Liver (tissue), 9 donors: ENCODE data around the gene ERC2. TPM values are rescaled to one million over a fixed set of nuclear protein-coding genes. Genes with fewer than 3 reads are reported as not detected.

Source experiments
- DNase-seq: peaks from one replicate; pipeline ENCODE4 v3.0.0-alpha.2; 2017; ENCODE audit warnings: low spot score
- H3K27ac ChIP-seq, 2 donors: one replicate each; pipeline ENCODE4 v1.7.0; 2013; ENCODE audit warnings: inconsistent platforms in 2 of 2, low read length in 2 of 2, control low read depth in 1 of 2, low read depth in 1 of 2, mild to moderate bottlenecking in 1 of 2
- H3K27me3 ChIP-seq, 4 donors: one replicate each; pipeline versions ENCODE4 v1.6.1 to v1.7.0; 2013; ENCODE audit warnings: low read length in 3 of 4, inconsistent platforms in 1 of 4, mild to moderate bottlenecking in 1 of 4, moderate library complexity in 1 of 4; ENCODE audit not compliant: control insufficient read depth in 4 of 4, insufficient read depth in 4 of 4
- H3K36me3 ChIP-seq, 4 donors: one replicate each; pipeline versions ENCODE4 v1.6.1 to v1.7.0; 2013; ENCODE audit warnings: low read length in 3 of 4, mild to moderate bottlenecking in 3 of 4, low read depth in 1 of 4, moderate library complexity in 1 of 4; ENCODE audit not compliant: control insufficient read depth in 4 of 4, insufficient read depth in 3 of 4
- H3K4me1 ChIP-seq, 4 donors: one replicate each; pipeline versions ENCODE4 v1.6.1 to v1.7.0; 2013; ENCODE audit warnings: low read length in 3 of 4, mild to moderate bottlenecking in 3 of 4, moderate library complexity in 1 of 4; ENCODE audit not compliant: control insufficient read depth in 4 of 4, insufficient read depth in 4 of 4
- H3K4me3 ChIP-seq, 3 donors: one replicate each; pipeline versions ENCODE4 v1.6.1 to v1.7.0; 2013; ENCODE audit warnings: low read length in 3 of 3, control low read depth in 1 of 3, low read depth in 1 of 3, mild to moderate bottlenecking in 1 of 3
- H3K9ac ChIP-seq, 2 donors: one replicate each; pipeline ENCODE4 v1.7.0; 2013; ENCODE audit warnings: low read length in 2 of 2, mild to moderate bottlenecking in 2 of 2, moderate library complexity in 2 of 2, control low read depth in 1 of 2, low read depth in 1 of 2
- H3K9me3 ChIP-seq, 4 donors: one replicate each; pipeline versions ENCODE4 v1.6.1 to v1.7.0; 2013; ENCODE audit warnings: low read length in 3 of 4; ENCODE audit not compliant: control insufficient read depth in 4 of 4
- CTCF ChIP-seq: fragments of 150-350 bp; IDR thresholded peaks from 2 replicates; pipeline ENCODE4 v1.5.1; 2017; ENCODE audit warnings: improper control_type of control experiment, low read depth, low read length; ENCODE audit not compliant: missing input control
- EGR1 ChIP-seq, 2 donors: IDR thresholded peaks; 2 replicates each; pipeline ENCODE4 v1.6.1; 2016 to 2018; ENCODE audit warnings: antibody characterized with exemption in 2 of 2, low read depth in 2 of 2
- FOXA1 ChIP-seq: IDR thresholded peaks from 2 replicates; pipeline ENCODE4 v1.6.1; 2016; ENCODE audit warnings: antibody characterized with exemption
- FOXA2 ChIP-seq: IDR thresholded peaks from 2 replicates; pipeline ENCODE4 v1.6.1; 2016; ENCODE audit warnings: antibody characterized with exemption
- GABPA ChIP-seq, 2 donors: IDR thresholded peaks in 1 of 2; conservative IDR thresholded peaks in 1 of 2; 2 replicates each; pipeline ENCODE4 v1.6.1; 2016; ENCODE audit warnings: antibody characterized with exemption in 2 of 2, mild to moderate bottlenecking in 1 of 2, moderate library complexity in 1 of 2
- HNF4A ChIP-seq, 2 donors: conservative IDR thresholded peaks; 2 replicates each; pipeline ENCODE4 v1.6.1; 2016; ENCODE audit warnings: antibody characterized with exemption in 2 of 2, mild to moderate bottlenecking in 2 of 2
- HNF4G ChIP-seq: IDR thresholded peaks from 2 replicates; pipeline ENCODE4 v1.6.1; 2016; ENCODE audit warnings: antibody characterized with exemption
- JUND ChIP-seq, 2 donors: IDR thresholded peaks; 2 replicates each; pipeline ENCODE4 v1.6.1; 2016; ENCODE audit warnings: antibody characterized with exemption in 2 of 2
- MAX ChIP-seq: IDR thresholded peaks from 2 replicates; pipeline ENCODE4 v1.6.1; 2016; ENCODE audit warnings: antibody characterized with exemption
- NR2F2 ChIP-seq: IDR thresholded peaks from 2 replicates; pipeline ENCODE4 v1.6.1; 2016; ENCODE audit warnings: antibody characterized with exemption
- RAD21 ChIP-seq, 2 donors: IDR thresholded peaks; 2 replicates each; pipeline ENCODE4 v1.6.1; 2016; ENCODE audit warnings: antibody characterized with exemption in 2 of 2, mild to moderate bottlenecking in 2 of 2
- REST ChIP-seq: IDR thresholded peaks from 2 replicates; pipeline ENCODE4 v1.6.1; 2016; ENCODE audit warnings: antibody characterized with exemption, mild to moderate bottlenecking
- RXRA ChIP-seq, 2 donors: IDR thresholded peaks; 2 replicates each; pipeline ENCODE4 v1.6.1; 2017 to 2018; ENCODE audit warnings: antibody characterized with exemption in 2 of 2, mild to moderate bottlenecking in 1 of 2
- SP1 ChIP-seq: IDR thresholded peaks from 2 replicates; pipeline ENCODE4 v1.6.1; 2018; ENCODE audit warnings: antibody characterized with exemption, mild to moderate bottlenecking
- TAF1 ChIP-seq: conservative IDR thresholded peaks from 2 replicates; pipeline ENCODE4 v1.6.1; 2016; ENCODE audit warnings: antibody characterized with exemption, mild to moderate bottlenecking
- YY1 ChIP-seq: IDR thresholded peaks from 2 replicates; pipeline ENCODE4 v1.6.1; 2016; ENCODE audit warnings: antibody characterized with exemption, mild to moderate bottlenecking
- WGBS: extraction: QIAGEN DNeasy Blood & Tissue Kit; methylation state at CpG from one replicate; pipeline ENCODE4 v1.1.7; 2013; 5-methylcytosine and 5-hydroxymethylcytosine counted together
- polyA plus RNA-seq, 2 donors: library from polyadenylated mRNA; stranded (reverse) in 1 of 2; unstranded in 1 of 2; fragments of 200-250 nt in 1 of 2; fragments of >200 nt in 1 of 2; fragmentation: Nextera tagmentation in 1 of 2; extraction: Ambion mirVana in 1 of 2; gene quantifications; one replicate each; pipeline versions ENCODE4 v1.2.1 to v1.2.3, GENCODE V29; 2013 to 2015
- total RNA-seq, 2 donors: library from RNA; depleted of rRNA; stranded (reverse); fragments of >200 nt; gene quantifications; one replicate each; pipeline ENCODE4 v1.2.3, GENCODE V29; 2014
- TF ChIP-seq, protein P1 (sequence below): IDR thresholded peaks from 2 replicates; pipeline ENCODE4 v1.6.1; 2016; ENCODE audit warnings: antibody characterized with exemption
- TF ChIP-seq, protein P2 (sequence below): IDR thresholded peaks from 2 replicates; pipeline ENCODE4 v1.6.1; 2016; ENCODE audit warnings: antibody characterized with exemption
- donor health status: healthy.
- donor health status: healthy.
- donor health status: healthy.
- donor health status: healthy.
- donor health status: healthy.

The ERC2 gene
- total and polyA plus RNA-seq, 4 donors = 0.14 to 0.25 TPM; not detected in 2

- no peak for TF ChIP-seq NR2F2
- TF ChIP-seq SP1 = no peak
- no peak for TF ChIP-seq TAF1
- TF ChIP-seq GABPA (IDR thresholded peaks at IDR 0.05 in 1 of 2, conservative IDR thresholded peaks at IDR 0.05 in 1 of 2) = no peak
- no peak for TF ChIP-seq EGR1 (IDR thresholded peaks at IDR 0.05; ENCODE audit: low read depth in 2 of 2)
- no peak for TF ChIP-seq RAD21 (IDR thresholded peaks at IDR 0.05)
- TF ChIP-seq RXRA (IDR thresholded peaks at IDR 0.05) = no peak
- TF ChIP-seq HNF4G = no peak
These were observed 381.9 kb downstream of the ERC2 start (continued) for GRCh38 chr3:56086355-56086754.

DNA sequence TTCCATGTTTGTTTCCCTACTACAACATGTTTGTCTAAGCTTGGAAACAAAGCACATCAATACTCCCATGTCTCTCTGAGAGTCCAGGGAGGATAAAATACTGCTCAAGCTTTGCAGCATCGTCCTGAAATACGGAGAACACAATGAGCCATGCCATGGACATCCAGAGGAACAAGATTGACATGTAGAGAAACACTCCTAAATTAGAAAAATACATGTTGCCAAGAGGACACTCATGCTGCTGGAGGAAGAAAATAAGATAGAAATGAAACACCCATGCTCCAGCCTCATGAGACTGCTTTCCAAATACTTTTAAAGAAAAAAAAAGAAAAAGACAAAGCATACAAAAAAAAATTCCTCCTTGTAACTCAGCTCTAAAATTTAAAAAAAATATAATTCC, 387.0 kb downstream of the ERC2 start:
- Histone ChIP-seq H3K36me3 (no peaks in the 10 kb centered on the region), H3K27me3 (peaks cover 0 to 7% (median 2%) of the 10 kb centered on the region in 4 donors), H3K27ac (no peak overlapping the region), H3K4me1 (no peaks in the 10 kb centered on the region), H3K4me3 (no peak overlapping the region), H3K9ac (no peak overlapping the region), H3K9me3 (no peaks in the 10 kb centered on the region)
- DNase-seq = no peak
- no peak for TF ChIP-seq NR2F2
- no peak for TF ChIP-seq HNF4G
- TF ChIP-seq RXRA (IDR thresholded peaks at IDR 0.05) = no peak
- no peak for TF ChIP-seq YY1
- TF ChIP-seq GABPA (IDR thresholded peaks at IDR 0.05 in 1 of 2, conservative IDR thresholded peaks at IDR 0.05 in 1 of 2) = no peak
- TF ChIP-seq MAX = no peak
- TF ChIP-seq, protein P1, sequence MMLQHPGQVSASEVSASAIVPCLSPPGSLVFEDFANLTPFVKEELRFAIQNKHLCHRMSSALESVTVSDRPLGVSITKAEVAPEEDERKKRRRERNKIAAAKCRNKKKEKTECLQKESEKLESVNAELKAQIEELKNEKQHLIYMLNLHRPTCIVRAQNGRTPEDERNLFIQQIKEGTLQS = no peak
- TF ChIP-seq HNF4A (conservative IDR thresholded peaks at IDR 0.05) = no peak
- no peak for TF ChIP-seq CTCF
- no peak for TF ChIP-seq REST
- no peak for TF ChIP-seq FOXA1
- no peak for TF ChIP-seq SP1
- TF ChIP-seq JUND (IDR thresholded peaks at IDR 0.05) = no peak
- TF ChIP-seq, protein P2, sequence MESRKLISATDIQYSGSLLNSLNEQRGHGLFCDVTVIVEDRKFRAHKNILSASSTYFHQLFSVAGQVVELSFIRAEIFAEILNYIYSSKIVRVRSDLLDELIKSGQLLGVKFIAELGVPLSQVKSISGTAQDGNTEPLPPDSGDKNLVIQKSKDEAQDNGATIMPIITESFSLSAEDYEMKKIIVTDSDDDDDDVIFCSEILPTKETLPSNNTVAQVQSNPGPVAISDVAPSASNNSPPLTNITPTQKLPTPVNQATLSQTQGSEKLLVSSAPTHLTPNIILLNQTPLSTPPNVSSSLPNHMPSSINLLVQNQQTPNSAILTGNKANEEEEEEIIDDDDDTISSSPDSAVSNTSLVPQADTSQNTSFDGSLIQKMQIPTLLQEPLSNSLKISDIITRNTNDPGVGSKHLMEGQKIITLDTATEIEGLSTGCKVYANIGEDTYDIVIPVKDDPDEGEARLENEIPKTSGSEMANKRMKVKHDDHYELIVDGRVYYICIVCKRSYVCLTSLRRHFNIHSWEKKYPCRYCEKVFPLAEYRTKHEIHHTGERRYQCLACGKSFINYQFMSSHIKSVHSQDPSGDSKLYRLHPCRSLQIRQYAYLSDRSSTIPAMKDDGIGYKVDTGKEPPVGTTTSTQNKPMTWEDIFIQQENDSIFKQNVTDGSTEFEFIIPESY = no peak
- no peak for TF ChIP-seq FOXA2
- TF ChIP-seq RAD21 (IDR thresholded peaks at IDR 0.05) = no peak
- WGBS = 63% methylated on average over 2 of the region's 2 CpGs
